Body of pancreas (tissue), 4 donors: ENCODE data around the gene ADAMTS15. TPM values are rescaled to one million over a fixed set of nuclear protein-coding genes. Genes with fewer than 3 reads are reported as not detected.

Experiments
- ATAC-seq: fragments of 150-250 bp; one replicate; pipeline ENCODE4 v1.9.1; 2016
- DNase-seq, 4 donors: peaks; one replicate each; pipeline ENCODE4 v3.0.0-alpha.2; 2019
- H3K27ac ChIP-seq, 4 donors: fragments of 200-600 bp; sonication (generic); 1 replicate in 3 of 4; 2 replicates in 1 of 4; pipeline versions ENCODE4 v1.5.1 to v1.6.1; 2016 to 2019; ENCODE audit warnings: mild to moderate bottlenecking in 1 of 4, mixed read lengths in 1 of 4, moderate library complexity in 1 of 4
- H3K27me3 ChIP-seq, 2 donors: fragments of 200-600 bp; sonication (generic); one replicate each; pipeline ENCODE4 v1.6.0; 2016; ENCODE audit warnings: mild to moderate bottlenecking in 1 of 2
- H3K36me3 ChIP-seq, 2 donors: fragments of 200-600 bp; sonication (generic); replicated peaks in 1 of 2; 2 replicates each; pipeline ENCODE4 v1.5.1; 2016; ENCODE audit warnings: low read depth in 2 of 2; ENCODE audit not compliant: insufficient read depth in 1 of 2
- H3K4me1 ChIP-seq: fragments of 200-600 bp; sonication (generic); one replicate; pipeline ENCODE4 v1.6.0; 2016
- H3K4me3 ChIP-seq, 2 donors: fragments of 200-600 bp; sonication (generic); 1 replicate in 1 of 2; 2 replicates in 1 of 2; pipeline ENCODE4 v1.5.1; 2016 to 2019
- H3K9me3 ChIP-seq, 3 donors: fragments of 200-600 bp; sonication (generic); 1 replicate in 2 of 3; 2 replicates in 1 of 3; pipeline ENCODE4 v1.5.1; 2016
- POLR2A ChIP-seq, 3 donors: fragments of 450-650 bp; IDR thresholded peaks; one replicate each; pipeline ENCODE4 v1.6.1; 2016; ENCODE audit warnings: antibody characterized with exemption in 3 of 3, mild to moderate bottlenecking in 2 of 3
- WGBS, 2 donors: methylation state at CpG; one replicate each; pipeline ENCODE4 v1.1.5; 2017; 5-methylcytosine and 5-hydroxymethylcytosine counted together
- intact Hi-C: fragments of 100-400 bp; cut with DNase I; formaldehyde crosslinking; loops from one replicate; pipeline ENCODE4 v1.15.1; 2023
- total RNA-seq, 2 donors: library from RNA; depleted of rRNA; stranded (reverse); fragments of >200 nt; gene quantifications; one replicate each; pipeline ENCODE4 v1.1.0, GENCODE V29; 2016
- TF ChIP-seq, protein P1 (sequence below), 7 experiments: fragments of 450-650 bp in 4 of 7; fragments of 200-600 bp in 3 of 7; sonication (generic) in 3 of 7; IDR thresholded peaks; one replicate each; pipeline ENCODE4 v1.5.1; 2016 to 2019; ENCODE audit warnings: antibody characterized with exemption in 7 of 7

The ADAMTS15 gene
- total RNA-seq, 2 donors from 2014 or later, result 0.52 to 5.3 TPM

DNA sequence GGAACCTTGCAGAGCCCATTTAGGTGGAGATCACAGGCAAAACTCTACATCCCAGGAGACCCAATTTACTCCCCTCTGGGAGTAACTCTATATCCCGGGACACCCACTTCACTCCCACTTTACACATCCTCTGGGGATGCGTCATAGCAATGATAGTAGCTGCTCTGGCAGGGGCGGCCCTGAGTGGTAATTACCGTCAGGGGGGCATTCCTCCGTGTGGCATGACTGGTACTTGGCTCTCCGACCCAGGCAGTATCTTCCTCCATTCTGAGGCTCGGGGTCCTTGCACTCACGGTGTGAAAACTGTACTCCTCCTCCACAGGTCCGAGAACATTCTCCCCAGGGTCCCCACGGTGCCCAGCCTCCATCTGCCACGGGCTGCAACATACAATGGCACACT is 37.2 kb upstream of the ADAMTS15 start:
- Histone ChIP-seq H3K27ac (no peak overlapping the region), H3K4me1 (no peaks in the 10 kb centered on the region), H3K9me3 (no peaks in the 10 kb centered on the region), H3K27me3 (no peaks in the 10 kb centered on the region), H3K4me3 (no peak overlapping the region), H3K36me3 (no peaks in the 10 kb centered on the region)
- WGBS, 2 donors, result 54 to 82% methylated on average over 4 to 11 of the region's 11 CpGs
- TF ChIP-seq, protein P1, sequence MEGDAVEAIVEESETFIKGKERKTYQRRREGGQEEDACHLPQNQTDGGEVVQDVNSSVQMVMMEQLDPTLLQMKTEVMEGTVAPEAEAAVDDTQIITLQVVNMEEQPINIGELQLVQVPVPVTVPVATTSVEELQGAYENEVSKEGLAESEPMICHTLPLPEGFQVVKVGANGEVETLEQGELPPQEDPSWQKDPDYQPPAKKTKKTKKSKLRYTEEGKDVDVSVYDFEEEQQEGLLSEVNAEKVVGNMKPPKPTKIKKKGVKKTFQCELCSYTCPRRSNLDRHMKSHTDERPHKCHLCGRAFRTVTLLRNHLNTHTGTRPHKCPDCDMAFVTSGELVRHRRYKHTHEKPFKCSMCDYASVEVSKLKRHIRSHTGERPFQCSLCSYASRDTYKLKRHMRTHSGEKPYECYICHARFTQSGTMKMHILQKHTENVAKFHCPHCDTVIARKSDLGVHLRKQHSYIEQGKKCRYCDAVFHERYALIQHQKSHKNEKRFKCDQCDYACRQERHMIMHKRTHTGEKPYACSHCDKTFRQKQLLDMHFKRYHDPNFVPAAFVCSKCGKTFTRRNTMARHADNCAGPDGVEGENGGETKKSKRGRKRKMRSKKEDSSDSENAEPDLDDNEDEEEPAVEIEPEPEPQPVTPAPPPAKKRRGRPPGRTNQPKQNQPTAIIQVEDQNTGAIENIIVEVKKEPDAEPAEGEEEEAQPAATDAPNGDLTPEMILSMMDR (IDR thresholded peaks at IDR 0.05), result no peak
- TF ChIP-seq POLR2A (IDR thresholded peaks at IDR 0.05), result no peak
- DNase-seq (no peak), ATAC-seq (no peak)
- intact Hi-C loops, result no loop called here

DNA sequence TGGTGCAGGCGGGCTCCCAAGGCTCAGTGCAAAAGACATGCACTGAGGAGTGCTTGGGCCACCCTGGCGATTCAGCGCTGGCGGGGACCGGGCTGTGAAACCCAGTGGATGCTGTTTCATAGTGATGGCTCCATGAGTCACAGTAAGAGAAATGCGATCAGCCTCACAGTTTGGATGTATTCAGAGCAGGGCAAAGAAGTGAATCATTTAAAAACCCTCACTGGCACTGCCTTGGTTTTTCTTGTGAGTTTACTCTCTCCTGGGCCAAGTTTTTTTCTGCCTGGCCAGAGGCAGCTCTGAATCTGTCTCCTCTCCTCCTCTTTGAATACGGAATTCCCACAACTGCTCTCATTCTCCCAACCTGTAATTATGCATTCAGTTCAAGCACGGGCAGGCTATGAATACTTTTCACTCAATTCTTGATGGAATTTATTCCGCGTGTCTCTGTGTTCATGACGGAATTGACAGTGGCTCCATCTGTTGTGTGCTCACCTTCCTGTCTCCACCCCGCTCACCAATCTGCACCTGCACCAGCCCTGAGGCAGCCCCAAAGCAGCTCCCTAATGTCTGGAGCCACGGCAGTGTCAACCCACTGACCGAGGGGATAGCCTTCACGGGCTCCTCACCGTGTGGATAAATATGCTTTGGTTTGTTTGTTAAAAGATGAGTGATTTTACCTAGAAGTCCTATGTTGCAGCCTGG is 34.9 kb upstream of the ADAMTS15 start:
- H3K27ac ChIP-seq, result no peak overlapping the region
- H3K36me3 ChIP-seq, result no peaks in the 10 kb centered on the region
- intact Hi-C loops, result no loop called here
- H3K27me3 ChIP-seq, result no peaks in the 10 kb centered on the region
- H3K4me3 ChIP-seq, result no peak overlapping the region
- DNase-seq (no peak), ATAC-seq (no peak)
- no peaks in the 10 kb centered on the region for H3K9me3 ChIP-seq
- TF ChIP-seq, protein P1 (IDR thresholded peaks at IDR 0.05), result no peak
- TF ChIP-seq POLR2A (IDR thresholded peaks at IDR 0.05), result no peak
- 73 to 78% methylated on average over 16 of the region's 16 CpGs for WGBS, 2 donors
- no peaks in the 10 kb centered on the region for H3K4me1 ChIP-seq

DNA sequence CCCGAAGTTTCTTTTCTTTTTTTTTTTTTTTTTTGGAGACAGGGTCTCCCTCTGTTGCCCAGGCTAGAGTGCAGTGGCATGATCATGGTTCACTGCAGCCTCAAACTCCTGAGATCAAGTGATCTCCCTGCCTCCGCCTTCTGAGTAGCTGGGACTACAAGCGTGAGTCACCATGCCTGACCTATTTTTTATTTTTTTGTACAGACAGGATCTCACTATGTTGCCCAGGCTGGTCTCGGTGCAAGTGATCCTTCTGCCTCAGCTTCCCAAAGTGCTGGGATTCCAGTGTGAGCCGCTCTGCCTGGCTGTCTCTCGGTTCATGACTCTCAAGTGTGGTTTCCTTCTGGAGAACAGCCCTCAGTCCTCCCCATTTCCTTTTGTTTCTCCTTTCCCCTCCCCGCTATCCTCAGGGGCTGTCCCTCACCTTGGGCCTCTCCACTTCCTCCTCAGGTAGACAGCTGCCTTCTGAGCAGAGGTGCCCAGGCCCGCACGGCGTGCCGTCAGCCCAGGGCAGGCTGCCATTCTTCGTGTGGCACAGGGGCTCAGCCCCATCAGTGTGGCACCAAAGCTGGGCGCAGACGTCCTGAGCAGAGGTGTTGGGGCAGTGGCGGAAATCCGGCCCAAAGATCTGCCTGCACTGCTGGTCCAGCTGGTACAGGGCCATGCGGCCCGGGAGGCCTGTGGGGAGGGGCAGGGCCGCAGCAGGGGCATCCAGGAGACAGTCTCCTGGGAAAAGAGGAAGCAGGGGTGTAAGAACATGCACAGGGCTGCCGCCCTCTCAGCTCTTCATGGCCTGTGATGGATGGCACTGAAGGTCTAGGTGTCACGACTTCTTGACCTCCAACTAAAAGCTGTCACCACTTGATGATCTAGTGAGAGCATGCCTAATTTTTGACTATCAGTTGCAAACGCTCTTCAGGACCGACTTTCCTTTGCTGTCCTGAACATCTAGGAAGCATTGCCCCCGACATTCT is 34.1 kb upstream of the ADAMTS15 start:
- ATAC-seq, result no peak
- no peaks in the 10 kb centered on the region for H3K27me3 ChIP-seq
- H3K9me3 ChIP-seq, result no peaks in the 10 kb centered on the region
- no peak for DNase-seq
- no peaks in the 10 kb centered on the region for H3K4me1 ChIP-seq
- intact Hi-C loops, result no loop called here
- WGBS, 2 donors, result 67 to 68% methylated on average over 20 to 24 of the region's 24 CpGs
- no peak overlapping the region for H3K4me3 ChIP-seq
- TF ChIP-seq POLR2A (IDR thresholded peaks at IDR 0.05), result no peak
- TF ChIP-seq, protein P1 (IDR thresholded peaks at IDR 0.05), result no peak
- H3K27ac ChIP-seq, result no peak overlapping the region
- no peaks in the 10 kb centered on the region for H3K36me3 ChIP-seq

DNA sequence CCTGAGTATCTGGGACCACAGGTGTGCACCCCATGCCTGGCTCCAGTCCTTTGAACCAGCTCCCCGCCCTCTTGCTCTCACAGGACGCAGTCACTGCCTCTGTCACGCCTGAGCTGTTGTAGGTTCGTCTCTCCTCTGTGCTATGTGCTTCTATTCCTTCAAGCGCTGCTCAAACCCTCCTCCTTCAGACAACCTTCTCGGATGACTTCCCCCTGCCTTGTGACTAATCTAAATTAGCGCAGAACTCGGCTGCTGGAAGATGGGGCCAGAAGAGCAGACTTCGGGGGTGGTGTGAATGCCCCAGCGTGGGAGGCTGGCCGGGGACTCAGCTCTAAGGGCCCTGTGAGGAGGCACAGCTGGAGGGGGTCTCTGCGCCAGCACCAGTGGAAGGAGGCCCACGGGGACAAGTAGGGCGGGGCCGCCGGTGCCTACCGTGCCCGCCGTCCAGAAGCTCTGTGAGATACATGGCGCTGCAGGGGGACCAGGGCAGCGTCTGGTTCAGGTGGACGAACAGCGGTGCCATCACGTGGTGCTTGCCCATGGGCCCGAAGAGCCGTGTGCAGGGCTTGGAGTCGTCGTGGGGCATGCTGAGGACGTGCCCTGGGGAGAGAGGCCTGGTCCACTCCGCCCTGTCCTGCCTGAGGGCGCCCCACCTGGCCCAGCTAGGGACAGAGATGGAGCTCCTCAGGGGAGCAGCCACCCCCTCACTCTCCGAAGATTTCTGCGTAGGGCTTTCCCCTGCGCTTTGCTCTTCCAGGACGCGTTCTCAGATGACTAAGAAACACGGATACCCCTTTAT is 32.5 kb upstream of the ADAMTS15 start:
- TF ChIP-seq, protein P1 (IDR thresholded peaks at IDR 0.05), result no peak
- TF ChIP-seq POLR2A (IDR thresholded peaks at IDR 0.05), result no peak
- Histone ChIP-seq H3K36me3 (no peaks in the 10 kb centered on the region), H3K4me1 (no peaks in the 10 kb centered on the region), H3K4me3 (no peak overlapping the region), H3K27me3 (no peaks in the 10 kb centered on the region), H3K27ac (no peak overlapping the region), H3K9me3 (no peaks in the 10 kb centered on the region)
- no peak for ATAC-seq
- intact Hi-C loops, result no loop called here
- 72 to 82% methylated on average over 19 to 37 of the region's 37 CpGs for WGBS, 2 donors
- no peak for DNase-seq
